ENCODE measurements around the gene PAIP2.

PAIP2 gene

GRCh38 chr5:139414581-139415130 lies 73.0 kb downstream of the PAIP2 start:
- DNase-seq, result no peak

- DNase-seq, result no peak
Observed at GRCh38 chr5:139415221-139415861, 73.7 kb downstream of the PAIP2 start.

- DNase-seq, result no peak
Observed at GRCh38 chr5:139415869-139416268, 74.2 kb downstream of the PAIP2 start.

GRCh38 chr5:139416651-139417050 lies 75.0 kb downstream of the PAIP2 start:
- DNase-seq, result no peak

- DNase-seq, result no peak
Observed at GRCh38 chr5:139417214-139417613, 75.6 kb downstream of the PAIP2 start.

GRCh38 chr5:139418793-139419192 lies 77.1 kb downstream of the PAIP2 start:
- DNase-seq, result no peak
